GM12891 (cell line): ENCODE measurements around the gene NASP.

Source experiments
- PAX5 ChIP-seq: IDR thresholded peaks from 2 replicates; pipeline ENCODE4 v1.6.1; 2011; ENCODE audit warnings: low read length, moderate library complexity, mild to moderate bottlenecking; ENCODE audit not compliant: insufficient read depth, severe bottlenecking
- POLR2A ChIP-seq: IDR thresholded peaks from 2 replicates; pipeline ENCODE4 v1.6.1; 2011; ENCODE audit warnings: low read depth, low read length, control low read depth
- POLR2AphosphoS5 ChIP-seq: IDR thresholded peaks from 2 replicates; pipeline ENCODE4 v1.6.1; 2011; ENCODE audit warnings: low read depth, low read length, control low read depth
- POU2F2 ChIP-seq: IDR thresholded peaks from 2 replicates; pipeline ENCODE4 v1.6.1; 2011; ENCODE audit warnings: low read depth, mild to moderate bottlenecking, control low read depth, low read length, moderate library complexity
- TAF1 ChIP-seq: IDR thresholded peaks from 2 replicates; pipeline ENCODE4 v1.6.1; 2011; ENCODE audit warnings: low read depth, low read length, control low read depth

DNA sequence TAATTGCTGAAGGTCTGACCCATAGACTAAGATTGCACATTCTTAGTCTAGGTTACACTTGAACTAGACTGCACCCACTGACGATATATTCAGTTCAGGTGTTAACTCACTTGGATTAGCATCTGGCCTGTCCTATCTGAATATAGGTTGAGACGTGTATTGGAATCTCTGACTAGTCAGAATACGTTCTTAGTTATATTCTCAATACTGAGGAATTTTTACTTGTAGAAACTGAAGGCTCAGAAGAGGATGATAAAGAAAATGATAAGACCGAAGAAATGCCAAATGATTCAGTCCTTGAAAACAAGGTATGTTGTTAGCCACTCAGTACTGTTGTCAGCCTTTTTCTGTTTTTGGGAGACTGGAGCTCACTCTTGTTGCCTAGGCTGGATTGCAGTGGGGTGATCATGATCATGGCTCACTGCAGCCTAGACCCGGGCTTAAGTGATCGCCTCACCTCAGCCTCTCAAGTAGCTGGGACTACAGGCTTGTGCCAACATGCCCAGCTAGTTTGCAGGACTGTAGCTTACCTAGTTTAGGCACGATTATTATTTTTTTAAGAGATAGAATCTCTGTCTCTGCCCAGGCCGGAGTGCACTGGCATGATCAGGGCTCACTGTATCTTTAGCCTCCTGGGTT lies 29.2 kb downstream of the NASP start:
- TF ChIP-seq POU2F2: no peak
- 0 out of 2 replicates have a peak, but pooled peaks have one; percentile 22 for TF ChIP-seq POLR2AphosphoS5
- TF ChIP-seq POLR2A: no peak
- no peak for TF ChIP-seq TAF1
- TF ChIP-seq PAX5: no peak
